Chondrocyte (in vitro differentiated cells): Measurements from ENCODE around the gene ADAP2. TPM values are rescaled to one million over a fixed set of nuclear protein-coding genes. Genes with fewer than 3 reads are reported as not detected.

Source experiments
- DNase-seq: peaks from one replicate; pipeline ENCODE4 v3.0.0; 2021; ENCODE audit warnings: mixed read lengths, low spot score
- H3K27ac Mint-ChIP-seq: one replicate; pipeline ENCODE4 v1.8.0; 2021; ENCODE audit warnings: mild to moderate bottlenecking, moderate library complexity, mixed read lengths; ENCODE audit not compliant: unreplicated experiment
- H3K27me3 Mint-ChIP-seq: 2 replicates; pipeline ENCODE4 v1.8.0; 2021; ENCODE audit warnings: low read depth, mixed read lengths
- H3K36me3 Mint-ChIP-seq: 2 replicates; pipeline ENCODE4 v1.8.0; 2021; ENCODE audit warnings: low read depth, mixed read lengths
- H3K4me1 Mint-ChIP-seq: 2 replicates; pipeline ENCODE4 v1.8.0; 2021; ENCODE audit warnings: low read depth, mild to moderate bottlenecking, mixed read lengths
- H3K4me3 Mint-ChIP-seq: one replicate; pipeline ENCODE4 v1.8.0; 2021; ENCODE audit warnings: mild to moderate bottlenecking, moderate library complexity, mixed read lengths; ENCODE audit not compliant: unreplicated experiment
- H3K9me3 Mint-ChIP-seq: 2 replicates; pipeline ENCODE4 v1.8.0; 2021; ENCODE audit warnings: low read depth, mixed read lengths
- long read RNA-seq: library from polyadenylated mRNA; stranded (forward); transcript quantifications from one replicate; pipeline ENCODE4 v2.0.0, GENCODE V29; 2021
- total RNA-seq: library from RNA; stranded (reverse); gene quantifications from 3 replicates; pipeline ENCODE4 v1.2.1, GENCODE V29; 2021
- TF ChIP-seq, protein P1 (sequence below): fragments of 200-600 bp; sonication (generic); IDR thresholded peaks from 2 replicates; pipeline ENCODE4 v1.5.0; 2021; ENCODE audit warnings: antibody characterized with exemption, mild to moderate bottlenecking, moderate library complexity

ADAP2 gene, protein sequence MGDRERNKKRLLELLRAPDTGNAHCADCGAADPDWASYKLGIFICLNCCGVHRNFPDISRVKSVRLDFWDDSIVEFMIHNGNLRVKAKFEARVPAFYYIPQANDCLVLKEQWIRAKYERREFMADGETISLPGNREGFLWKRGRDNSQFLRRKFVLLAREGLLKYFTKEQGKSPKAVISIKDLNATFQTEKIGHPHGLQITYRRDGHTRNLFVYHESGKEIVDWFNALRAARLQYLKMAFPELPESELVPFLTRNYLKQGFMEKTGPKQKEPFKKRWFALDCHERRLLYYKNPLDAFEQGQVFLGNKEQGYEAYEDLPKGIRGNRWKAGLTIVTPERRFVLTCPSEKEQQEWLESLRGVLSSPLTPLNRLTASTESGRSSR
- 0.32 to 1.3 TPM (median 0.64 TPM) in 3 replicates for total RNA-seq
- long read RNA-seq, result 0 reads

DNA sequence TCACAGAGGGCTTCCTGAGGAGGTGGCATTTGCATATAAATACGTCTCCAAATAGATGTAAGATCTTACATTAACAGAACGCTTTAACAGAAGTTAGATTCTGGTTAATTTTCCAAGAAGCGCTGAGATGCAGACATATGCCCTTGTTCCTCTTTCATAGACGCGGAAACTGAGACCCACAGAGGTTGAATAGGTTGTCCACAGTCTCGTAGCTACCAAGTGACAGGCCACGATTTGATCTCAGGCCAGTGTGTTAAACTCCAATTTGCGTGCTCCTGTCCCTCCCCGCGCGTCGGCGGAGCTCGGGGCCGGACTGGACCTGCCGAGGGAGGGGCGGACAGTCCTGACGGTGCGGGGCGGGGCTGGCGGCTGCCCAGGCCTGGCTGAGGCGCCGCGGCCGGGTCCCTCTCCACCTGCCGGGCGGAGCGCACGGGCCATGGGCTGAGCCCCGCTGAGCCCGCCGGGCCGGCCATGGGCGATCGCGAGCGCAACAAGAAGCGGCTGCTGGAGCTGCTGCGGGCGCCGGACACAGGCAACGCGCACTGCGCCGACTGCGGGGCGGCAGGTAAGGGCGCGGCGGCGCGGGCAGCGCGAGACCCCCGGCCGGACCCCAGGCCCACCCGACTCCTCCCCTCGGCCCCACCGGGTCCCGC is at the start of gene ADAP2:
ADAP2 (plus strand) TSS at position 402 of the 653 bp plus-strand sequence; CDS start at position 472, 70 bp downstream.
- no peak for DNase-seq
- Mint-ChIP-seq H3K9me3 (no peaks in the 10 kb centered on the region), H3K36me3 (peaks cover 2% of the 10 kb centered on the region), H3K27me3 (peaks cover 31% of the 10 kb centered on the region), H3K4me1 (peaks cover 25% of the 10 kb centered on the region), H3K27ac (no peak within 1 kb of the TSS), H3K4me3 (peak within 1 kb of the TSS; percentile 69)
- TF ChIP-seq, protein P1, sequence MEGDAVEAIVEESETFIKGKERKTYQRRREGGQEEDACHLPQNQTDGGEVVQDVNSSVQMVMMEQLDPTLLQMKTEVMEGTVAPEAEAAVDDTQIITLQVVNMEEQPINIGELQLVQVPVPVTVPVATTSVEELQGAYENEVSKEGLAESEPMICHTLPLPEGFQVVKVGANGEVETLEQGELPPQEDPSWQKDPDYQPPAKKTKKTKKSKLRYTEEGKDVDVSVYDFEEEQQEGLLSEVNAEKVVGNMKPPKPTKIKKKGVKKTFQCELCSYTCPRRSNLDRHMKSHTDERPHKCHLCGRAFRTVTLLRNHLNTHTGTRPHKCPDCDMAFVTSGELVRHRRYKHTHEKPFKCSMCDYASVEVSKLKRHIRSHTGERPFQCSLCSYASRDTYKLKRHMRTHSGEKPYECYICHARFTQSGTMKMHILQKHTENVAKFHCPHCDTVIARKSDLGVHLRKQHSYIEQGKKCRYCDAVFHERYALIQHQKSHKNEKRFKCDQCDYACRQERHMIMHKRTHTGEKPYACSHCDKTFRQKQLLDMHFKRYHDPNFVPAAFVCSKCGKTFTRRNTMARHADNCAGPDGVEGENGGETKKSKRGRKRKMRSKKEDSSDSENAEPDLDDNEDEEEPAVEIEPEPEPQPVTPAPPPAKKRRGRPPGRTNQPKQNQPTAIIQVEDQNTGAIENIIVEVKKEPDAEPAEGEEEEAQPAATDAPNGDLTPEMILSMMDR, result no peak

DNA sequence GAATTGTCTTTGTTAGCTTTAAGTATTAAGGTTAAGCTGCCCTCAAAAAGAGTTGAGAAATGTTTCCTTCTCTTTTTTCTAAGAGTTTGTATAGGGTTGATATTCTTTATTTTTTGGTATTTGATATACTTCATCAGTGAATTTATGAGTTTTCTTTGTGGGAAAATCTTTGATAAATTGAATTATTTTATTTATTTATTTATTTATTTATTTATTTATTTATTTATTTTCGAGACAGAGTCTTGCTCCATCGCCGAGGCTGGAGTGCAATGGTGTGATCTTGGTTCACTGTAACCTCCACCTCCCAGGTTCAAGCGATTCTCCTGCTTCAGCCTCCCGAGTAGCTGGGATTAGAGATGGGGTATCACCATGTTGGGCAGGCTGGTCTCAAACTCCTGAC is 35.6 kb upstream of the ADAP2 start:
- H3K4me3 Mint-ChIP-seq, result no peak overlapping the region
- H3K36me3 Mint-ChIP-seq, result no peaks in the 10 kb centered on the region
- H3K27me3 Mint-ChIP-seq, result no peaks in the 10 kb centered on the region
- H3K9me3 Mint-ChIP-seq, result no peaks in the 10 kb centered on the region
- DNase-seq, result no peak
- H3K27ac Mint-ChIP-seq, result no peak overlapping the region
- TF ChIP-seq, protein P1, result no peak
- H3K4me1 Mint-ChIP-seq, result no peaks in the 10 kb centered on the region

DNA sequence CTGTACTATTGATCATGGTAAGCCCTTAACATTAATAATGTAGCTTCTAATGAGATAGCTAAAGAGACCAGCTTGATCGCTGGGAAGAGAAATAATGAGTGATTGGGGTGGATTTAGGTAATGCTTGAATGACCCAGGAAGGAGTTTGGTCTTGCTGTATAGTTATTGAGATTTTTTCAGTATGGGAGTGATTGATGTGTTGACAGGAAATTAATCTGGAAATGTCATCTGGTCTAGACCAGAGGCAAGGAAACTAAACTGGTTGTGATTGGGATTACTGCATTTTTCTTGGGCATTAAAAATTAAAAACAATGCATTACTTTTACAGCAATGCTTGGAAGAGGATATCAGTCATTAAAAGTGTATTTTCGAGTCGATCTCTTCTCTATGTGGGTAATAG is 27.5 kb upstream of the ADAP2 start:
- Mint-ChIP-seq H3K27ac (no peak overlapping the region), H3K27me3 (no peaks in the 10 kb centered on the region), H3K4me3 (no peak overlapping the region), H3K9me3 (no peaks in the 10 kb centered on the region), H3K4me1 (no peaks in the 10 kb centered on the region), H3K36me3 (peaks cover 2% of the 10 kb centered on the region)
- DNase-seq, result no peak
- TF ChIP-seq, protein P1, result no peak

DNA sequence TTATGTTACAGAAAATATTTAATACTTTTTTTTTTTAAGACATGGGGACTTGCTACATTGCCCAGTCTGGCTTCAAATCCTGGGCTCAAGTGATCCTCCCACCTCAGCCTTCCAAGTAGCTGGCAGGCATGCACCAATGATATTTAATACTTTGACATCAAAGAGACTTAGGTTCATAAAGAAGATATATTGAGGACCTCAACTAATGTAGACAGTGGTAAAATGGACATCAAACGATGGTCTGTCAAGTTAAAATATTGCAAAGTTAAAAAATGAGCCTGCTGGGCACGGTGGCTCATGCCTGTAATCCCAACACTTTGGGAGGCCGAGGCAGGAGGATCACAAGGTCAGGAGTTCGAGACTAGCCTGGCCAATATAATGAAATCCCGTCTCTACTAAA is 24.4 kb upstream of the ADAP2 start:
- Mint-ChIP-seq H3K4me1 (no peaks in the 10 kb centered on the region), H3K36me3 (peaks cover 3% of the 10 kb centered on the region), H3K4me3 (no peak overlapping the region), H3K27ac (no peak overlapping the region), H3K27me3 (no peaks in the 10 kb centered on the region), H3K9me3 (no peaks in the 10 kb centered on the region)
- TF ChIP-seq, protein P1, result no peak
- DNase-seq, result no peak

DNA sequence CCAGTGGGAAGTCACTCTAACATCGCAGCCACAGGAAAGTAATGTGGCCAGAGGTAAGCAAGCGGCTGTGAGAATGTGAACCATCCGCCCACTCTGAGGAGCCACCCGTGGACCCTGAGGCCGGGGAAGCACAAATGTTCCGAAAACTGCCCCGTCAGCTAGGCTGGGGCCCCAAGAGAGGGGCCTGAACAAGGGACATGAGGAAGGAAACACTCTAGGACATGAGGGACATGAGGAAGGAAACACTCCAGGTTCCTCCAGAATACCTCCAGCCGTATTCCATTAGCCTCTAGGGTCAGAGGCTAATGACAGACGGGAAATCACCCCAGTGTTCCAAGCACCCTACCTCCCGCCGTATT is 16.0 kb upstream of the ADAP2 start:
- Mint-ChIP-seq H3K9me3 (no peaks in the 10 kb centered on the region), H3K4me3 (peak overlapping the region; percentile 99), H3K4me1 (peaks cover 23% of the 10 kb centered on the region), H3K36me3 (peaks cover 5% of the 10 kb centered on the region), H3K27ac (peak overlapping the region; percentile 97), H3K27me3 (no peaks in the 10 kb centered on the region)
- TF ChIP-seq, protein P1, result no peak
- no peak for DNase-seq
